ENCODE measurements around the gene COPS3.

COPS3 gene

DNA sequence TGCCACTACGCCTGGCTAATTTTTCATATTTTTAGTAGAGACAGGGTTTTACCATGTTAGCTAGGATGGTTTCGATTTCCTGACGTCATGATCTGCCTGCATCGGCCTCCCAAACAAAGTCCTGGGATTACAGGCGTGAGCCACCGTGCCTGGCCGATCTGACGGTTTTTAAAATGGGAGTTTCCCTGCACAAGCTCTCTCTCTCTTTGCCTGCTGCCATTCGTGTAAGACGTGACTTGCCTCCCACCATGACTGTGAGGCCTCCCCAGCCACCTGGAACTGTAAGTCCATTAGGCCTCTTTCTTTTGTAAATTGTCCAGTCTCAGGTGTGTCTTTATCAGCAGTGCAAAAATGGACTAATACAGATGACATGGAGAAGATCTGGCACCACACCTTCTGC lies 39.4 kb downstream of the COPS3 start:
- DNase-seq (ENCODE audit: low spot score), result no peak

- DNase-seq (ENCODE audit: low spot score), result no peak
These were observed 41.2 kb downstream of the COPS3 start for GRCh38 chr17:17239832-17240231.

GRCh38 chr17:17237026-17237799 lies 43.8 kb downstream of the COPS3 start, which contains the start of gene FLCN:
FLCN (minus strand) TSS chr17:17237168; CDS start chr17:17228137, 9,031 bp downstream.
- peak; percentile 91 for DNase-seq (ENCODE audit: low spot score)

GRCh38 chr17:17236295-17237025 lies 44.6 kb downstream of the COPS3 start:
- peak; percentile 58 for DNase-seq (ENCODE audit: low spot score)

GRCh38 chr17:17235212-17236174 lies 45.6 kb downstream of the COPS3 start:
- no peak for DNase-seq (ENCODE audit: low spot score)

DNA sequence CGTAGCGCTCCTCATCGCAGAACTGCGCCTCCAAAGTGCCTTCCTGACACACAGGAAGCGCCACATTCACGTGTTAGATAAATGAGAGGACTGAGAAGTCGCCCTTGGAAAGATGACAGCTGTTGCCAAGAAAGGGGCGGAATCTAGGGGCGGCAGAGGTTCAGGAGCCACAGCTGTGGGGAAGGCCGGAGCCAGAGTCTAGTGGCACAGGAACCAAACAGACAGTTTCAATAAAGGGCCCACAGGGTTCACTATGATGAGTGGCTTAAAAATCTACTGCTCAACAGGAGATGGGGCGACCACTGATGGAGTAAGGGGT lies 48.8 kb downstream of the COPS3 start:
- no peak for DNase-seq (ENCODE audit: low spot score)

- no peak for DNase-seq (ENCODE audit: low spot score)
These were observed 49.3 kb downstream of the COPS3 start for GRCh38 chr17:17231621-17232302.

DNA sequence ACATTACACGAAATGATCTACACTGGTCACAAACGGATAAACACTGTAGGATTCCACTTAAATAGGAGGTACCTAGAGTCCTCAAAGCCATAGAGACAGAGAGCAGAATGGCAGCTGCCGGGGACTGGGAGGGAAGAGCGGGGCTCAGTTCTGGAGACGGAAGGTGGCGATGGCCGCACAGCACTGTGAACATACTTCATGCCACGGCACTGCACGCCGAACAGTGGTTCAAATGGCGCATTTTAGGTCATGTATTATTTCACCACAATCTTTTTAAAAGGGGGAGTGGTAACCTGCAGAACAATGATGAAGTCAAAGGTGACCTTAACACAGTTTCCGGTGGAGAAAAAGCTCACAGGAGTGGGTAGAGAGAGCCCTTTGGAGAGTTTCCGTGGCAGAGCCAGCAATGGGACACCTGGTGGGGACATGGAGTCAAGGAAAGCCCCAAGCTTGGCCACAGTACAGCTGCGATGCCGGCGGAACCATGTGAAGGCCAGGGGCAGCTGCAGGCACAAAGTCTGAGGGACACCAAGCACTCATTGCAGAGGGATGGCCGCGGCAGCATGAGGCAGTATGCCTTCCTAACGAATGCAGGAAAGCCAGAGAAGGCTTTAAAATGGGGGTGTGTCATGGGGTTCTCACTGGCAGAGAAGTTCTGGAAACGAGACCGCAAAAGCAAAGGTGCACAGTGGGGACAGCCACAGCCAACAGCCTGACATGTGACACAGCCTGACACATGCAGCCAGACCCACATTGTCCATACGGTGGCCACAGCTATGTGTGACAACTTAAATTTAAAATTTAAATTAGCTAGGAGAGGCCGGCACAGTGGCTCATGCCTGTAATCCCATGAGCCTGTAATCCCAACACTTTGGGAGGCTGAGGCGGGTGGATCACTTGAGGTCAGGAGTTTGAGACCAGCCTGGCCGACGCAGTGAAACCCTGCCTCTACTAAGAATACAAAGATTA lies 51.3 kb downstream of the COPS3 start:
- DNase-seq (ENCODE audit: low spot score), result no peak

DNA sequence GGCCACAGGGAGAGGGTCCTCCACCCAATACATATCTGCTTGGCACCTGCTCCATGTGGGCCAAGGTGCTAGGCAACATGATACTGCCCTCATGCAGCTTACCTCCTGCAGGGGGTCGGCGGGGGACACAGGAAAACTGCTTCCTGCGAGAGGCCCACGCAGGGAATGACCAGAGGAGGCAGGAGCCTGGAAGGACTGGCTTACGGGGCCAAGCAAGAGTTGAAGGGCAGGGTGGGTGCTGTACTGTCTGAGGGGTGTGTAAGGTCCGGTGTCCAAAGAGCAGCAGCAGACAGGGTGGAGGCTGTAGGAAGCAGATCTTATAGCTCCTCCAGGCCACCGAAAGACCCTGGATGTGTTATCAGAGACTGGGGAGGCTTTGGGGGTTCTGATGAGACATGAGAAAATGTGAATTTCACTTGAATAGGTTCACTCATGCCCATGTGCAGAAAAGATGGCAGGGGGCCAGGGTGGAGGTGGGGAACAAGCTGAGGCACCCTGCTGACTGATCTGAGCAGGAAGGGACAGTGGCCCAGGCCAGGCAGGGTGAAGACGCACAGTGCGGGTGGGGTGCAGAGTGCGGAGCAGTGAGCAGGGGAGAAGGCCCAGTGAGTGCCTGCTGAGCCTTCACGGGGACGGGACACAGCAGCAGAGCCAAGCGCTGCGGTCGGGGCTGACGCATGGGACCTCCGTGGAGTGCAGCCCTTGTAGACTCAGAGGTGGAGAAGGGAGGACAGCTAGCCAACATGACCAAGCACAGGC lies 52.3 kb downstream of the COPS3 start:
- DNase-seq (ENCODE audit: low spot score), result no peak

GRCh38 chr17:17227608-17228520 lies 53.2 kb downstream of the COPS3 start:
- no peak for DNase-seq (ENCODE audit: low spot score)

DNA sequence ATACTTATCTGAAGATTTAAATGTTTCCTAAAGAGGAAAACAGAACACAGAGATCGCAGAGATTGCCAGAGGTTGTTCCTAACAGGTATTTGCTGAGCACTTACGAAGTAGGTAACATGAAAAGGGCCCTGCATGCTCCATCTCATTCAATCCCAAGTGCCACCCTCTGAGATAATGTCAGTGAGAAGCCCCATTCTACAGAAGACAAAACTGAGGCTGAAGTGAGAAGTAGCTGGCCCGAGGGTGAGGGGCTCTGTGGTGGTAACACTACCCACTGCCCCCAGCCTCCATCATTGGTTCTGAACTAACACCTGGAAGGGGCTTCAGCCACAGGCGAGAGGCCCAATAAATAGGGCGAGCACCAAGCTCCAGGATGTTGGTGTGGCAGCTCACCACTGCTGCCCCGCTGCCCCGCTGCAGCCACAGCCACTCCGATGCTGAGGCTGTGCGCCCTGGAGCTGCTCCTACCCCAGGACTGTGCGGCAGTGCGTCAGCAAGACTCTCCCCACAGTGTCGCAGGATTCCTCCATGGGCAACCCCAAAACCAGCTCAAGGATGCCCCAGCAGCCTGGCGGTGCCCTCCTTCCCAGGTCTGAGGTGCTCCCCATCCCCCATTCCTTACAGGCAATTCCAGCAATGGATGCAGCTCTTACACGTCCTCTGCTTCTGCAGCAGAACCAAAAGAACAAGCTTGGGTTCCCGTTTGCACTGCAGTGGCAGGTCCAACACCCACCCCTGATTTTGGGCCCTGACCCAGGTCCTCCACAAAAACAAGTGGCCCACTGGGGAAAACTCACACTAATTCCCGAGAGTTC lies 54.4 kb downstream of the COPS3 start:
- no peak for DNase-seq (ENCODE audit: low spot score)

DNA sequence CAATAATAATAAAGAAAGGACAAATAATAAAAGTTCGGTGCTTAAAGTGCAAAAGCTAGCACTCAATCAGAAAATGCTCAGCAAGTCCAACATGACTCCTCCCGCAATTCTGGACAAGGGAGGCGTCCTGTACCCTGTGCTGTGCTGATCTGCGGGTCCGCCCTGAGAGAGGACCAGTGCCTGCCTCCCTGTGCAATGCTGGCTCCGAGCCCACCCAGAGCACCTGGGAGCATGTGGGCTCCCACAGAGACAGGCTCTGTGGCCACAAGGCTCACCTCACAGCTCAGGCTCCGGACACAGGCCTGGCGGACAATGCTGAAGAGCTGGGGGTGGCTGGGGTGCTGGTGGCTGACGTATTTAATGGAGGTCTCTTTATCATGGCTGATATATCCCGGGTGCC lies 55.1 kb downstream of the COPS3 start:
- DNase-seq (ENCODE audit: low spot score), result no peak

DNA sequence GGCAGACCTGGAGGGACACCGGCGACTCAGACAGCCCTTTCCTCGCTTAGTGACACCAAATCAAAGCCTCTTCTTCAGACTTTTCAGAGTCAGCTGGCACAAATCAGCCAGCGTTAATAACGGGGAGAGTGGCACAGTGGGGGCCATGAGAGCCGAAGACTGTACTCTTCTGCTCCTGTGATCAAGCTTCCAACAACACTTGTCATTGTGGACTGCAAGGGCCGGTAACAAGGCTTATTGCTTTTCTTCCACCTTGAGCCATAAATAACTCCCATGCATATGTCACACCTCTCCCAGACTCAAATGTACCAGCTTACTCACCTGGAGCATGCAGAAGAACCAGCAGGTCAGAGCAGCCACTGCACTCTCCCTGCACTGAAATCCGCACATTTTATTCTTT lies 56.9 kb downstream of the COPS3 start:
- DNase-seq (ENCODE audit: low spot score), result no peak

DNA sequence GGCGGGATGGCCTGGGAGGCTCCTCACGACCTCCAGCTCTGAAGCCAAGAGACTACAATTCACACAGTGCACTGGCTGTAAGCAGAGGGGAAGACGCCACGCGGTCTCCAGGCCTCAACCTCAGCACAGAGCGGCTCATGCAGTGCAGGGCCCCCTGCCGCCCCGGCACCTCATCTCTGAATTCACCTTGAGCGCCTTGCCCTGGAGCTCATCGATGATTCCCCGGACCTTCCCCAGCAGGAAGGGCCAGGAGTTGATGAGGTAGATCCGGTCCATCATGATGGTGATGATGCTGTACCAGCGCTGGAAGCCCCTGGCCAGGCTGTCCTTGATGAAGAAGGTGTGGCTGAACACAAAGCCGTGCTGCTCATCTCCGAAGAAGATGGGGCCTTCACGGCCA lies 57.3 kb downstream of the COPS3 start:
- no peak for DNase-seq (ENCODE audit: low spot score)

- DNase-seq (ENCODE audit: low spot score), result no peak
These were observed 59.7 kb downstream of the COPS3 start for GRCh38 chr17:17221329-17221728.

DNA sequence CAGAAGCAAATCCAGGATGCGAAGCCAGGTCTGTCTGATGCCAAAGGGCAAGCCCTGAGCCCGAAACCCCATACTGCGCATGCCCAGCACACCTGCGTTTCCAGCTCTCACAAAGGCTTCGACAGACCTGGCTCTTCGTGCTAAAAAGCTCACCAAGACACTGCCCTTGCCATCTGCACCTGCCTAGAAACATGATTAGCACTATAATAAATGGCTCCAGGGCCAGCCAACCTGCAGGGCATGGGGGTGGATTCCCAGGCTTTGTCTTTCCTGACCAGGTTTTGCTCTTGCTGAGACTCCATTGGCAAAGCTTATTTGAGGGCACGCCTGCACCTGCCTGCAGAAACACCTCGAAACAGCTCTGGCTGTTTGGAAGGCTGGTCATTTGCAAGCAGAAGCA lies 60.5 kb downstream of the COPS3 start:
- DNase-seq (ENCODE audit: low spot score), result no peak

DNA sequence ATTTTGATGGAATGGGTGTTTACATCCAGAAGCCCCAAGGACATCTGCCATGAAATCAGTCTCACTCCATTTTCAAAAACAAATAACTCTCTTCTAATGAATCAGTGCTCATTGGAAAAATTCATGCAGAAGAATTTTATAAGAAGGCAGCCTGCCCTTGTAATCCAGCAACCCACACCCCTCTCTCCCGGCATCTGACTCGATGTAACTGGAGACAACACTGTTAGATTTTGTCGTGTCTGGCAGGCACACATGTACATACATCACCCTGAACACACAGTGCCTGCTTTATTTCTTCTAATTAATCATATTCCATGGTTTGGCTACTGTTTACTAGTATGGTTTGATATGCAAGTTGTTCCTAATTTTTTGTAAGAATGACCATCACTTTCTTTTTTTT lies 63.1 kb downstream of the COPS3 start:
- DNase-seq (ENCODE audit: low spot score), result no peak

DNA sequence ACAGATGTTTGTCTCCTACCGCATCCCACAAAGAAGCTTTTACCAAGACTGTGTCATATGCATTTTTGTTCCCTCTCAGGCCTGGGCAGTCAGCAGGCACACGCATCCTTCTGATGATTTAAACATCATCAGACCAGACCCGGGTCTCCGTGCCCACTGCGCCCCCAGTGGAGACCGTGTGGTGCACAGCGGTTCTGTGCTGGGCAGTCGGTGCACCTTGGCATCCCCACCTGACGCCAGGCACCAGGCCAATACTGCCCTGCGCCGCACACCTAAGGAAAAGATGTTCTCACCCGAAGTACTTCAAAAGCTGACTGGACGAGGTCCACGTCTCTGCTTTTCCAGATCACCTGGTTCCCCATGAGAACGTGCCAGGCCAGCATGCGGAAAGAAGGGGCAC lies 64.3 kb downstream of the COPS3 start:
- DNase-seq (ENCODE audit: low spot score), result no peak
